Endodermal cell (in vitro differentiated cells): ENCODE measurements around the gene COL5A1. TPM values are rescaled to one million over a fixed set of nuclear protein-coding genes. Genes with fewer than 3 reads are reported as not detected.

Experiments
- DNase-seq: peaks from one replicate; pipeline ENCODE4 v3.0.0-alpha.2; 2017
- H3K27ac ChIP-seq: 2 replicates; pipeline ENCODE4 v1.5.1; 2013; ENCODE audit warnings: mild to moderate bottlenecking, low read depth, low read length, moderate library complexity
- H3K27me3 ChIP-seq: 2 replicates; pipeline ENCODE4 v1.6.1; 2013; ENCODE audit warnings: mild to moderate bottlenecking, low read length, moderate library complexity; ENCODE audit not compliant: insufficient read depth, control insufficient read depth, poor library complexity, severe bottlenecking
- H3K36me3 ChIP-seq: 2 replicates; pipeline ENCODE4 v1.7.0; 2013; ENCODE audit warnings: mild to moderate bottlenecking, low read length, moderate library complexity; ENCODE audit not compliant: control insufficient read depth, insufficient read depth
- H3K4me1 ChIP-seq: one replicate; pipeline ENCODE4 v1.7.0; 2013; ENCODE audit warnings: low read length; ENCODE audit not compliant: control insufficient read depth, insufficient read depth
- H3K4me3 ChIP-seq: 2 replicates; pipeline ENCODE4 v1.5.1; 2013; ENCODE audit warnings: mild to moderate bottlenecking, low read length, moderate library complexity
- H3K9ac ChIP-seq: 2 replicates; pipeline ENCODE4 v1.6.1; 2013; ENCODE audit warnings: mild to moderate bottlenecking, low read length, moderate library complexity; ENCODE audit not compliant: poor library complexity, severe bottlenecking; ENCODE audit errors: extremely low read depth
- H3K9me3 ChIP-seq: 2 replicates; pipeline ENCODE4 v1.6.1; 2013; ENCODE audit warnings: mild to moderate bottlenecking, low read length, moderate library complexity; ENCODE audit not compliant: control insufficient read depth
- H3K27ac Mint-ChIP-seq: 2 replicates; pipeline ENCODE4 v1.8.0; 2020; ENCODE audit warnings: mixed read lengths
- H3K27me3 Mint-ChIP-seq: 2 replicates; pipeline ENCODE4 v1.8.0; 2021; ENCODE audit warnings: mild to moderate bottlenecking, mixed read lengths; ENCODE audit not compliant: insufficient read depth
- H3K36me3 Mint-ChIP-seq: 2 replicates; pipeline ENCODE4 v1.8.0; 2020; ENCODE audit warnings: low read depth, mixed read lengths
- H3K4me1 Mint-ChIP-seq: 2 replicates; pipeline ENCODE4 v1.8.0; 2020; ENCODE audit warnings: mixed read lengths
- H3K4me3 Mint-ChIP-seq: 2 replicates; pipeline ENCODE4 v1.8.0; 2020; ENCODE audit warnings: mild to moderate bottlenecking, moderate library complexity, mixed read lengths
- H3K9me3 Mint-ChIP-seq: 2 replicates; pipeline ENCODE4 v1.8.0; 2020; ENCODE audit warnings: mild to moderate bottlenecking, mixed read lengths
- WGBS, 2 experiments: methylation state at CpG; one replicate each; pipeline versions ENCODE4 v1.1.5 to v1.1.7; 2013; ENCODE audit warnings: missing lambda C conversion rate in 2 of 2, mixed read lengths in 1 of 2; ENCODE audit not compliant: insufficient coverage in 1 of 2, insufficient read length in 1 of 2; 5-methylcytosine and 5-hydroxymethylcytosine counted together
- total RNA-seq, 2 donors: library from RNA; stranded (reverse); fragmentation: NEBNext Ultra II Directional in 1 of 2; extraction: Animal tissue kit (Norgen Biotek cat#: 25700) in 1 of 2; gene quantifications; 2 replicates in 1 of 2; 3 replicates in 1 of 2; pipeline ENCODE4 v1.2.1, GENCODE V29; 2021
- TF ChIP-seq, protein P1 (sequence below): fragments of 200-600 bp; sonication (generic); conservative IDR thresholded peaks from 2 replicates; pipeline ENCODE4 v1.5.0; 2021; ENCODE audit warnings: antibody characterized with exemption, mild to moderate bottlenecking

The COL5A1 gene
- total RNA-seq, 2 donors from 2014 or later, result 65.3 to 76.6 TPM

DNA sequence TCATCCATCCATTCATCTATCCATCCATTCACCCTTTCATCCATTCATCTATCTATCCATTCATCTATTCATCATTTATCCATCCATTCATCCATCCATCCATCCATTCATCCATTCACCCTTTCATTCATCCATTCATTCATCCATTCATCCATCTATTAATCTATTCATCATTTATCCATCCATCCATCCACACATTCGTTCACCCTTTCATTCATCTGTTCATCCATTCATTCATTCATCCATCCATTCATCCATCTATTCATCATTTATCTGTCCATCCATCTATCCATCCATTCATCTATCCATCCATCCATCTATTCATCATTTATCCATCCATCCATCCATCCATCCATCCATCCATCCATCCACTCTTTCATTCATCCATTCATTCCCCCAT lies 205.1 kb downstream of the COL5A1 start:
- Histone ChIP-seq H3K36me3 (no peaks in the 10 kb centered on the region), H3K27ac (no peak overlapping the region), H3K4me3 (no peak overlapping the region), H3K9me3 (peaks cover 31% of the 10 kb centered on the region), H3K9ac (no peak overlapping the region), H3K4me1 (no peaks in the 10 kb centered on the region), H3K27me3 (no peaks in the 10 kb centered on the region)
- H3K27me3 Mint-ChIP-seq, result no peaks in the 10 kb centered on the region
- no peak overlapping the region for H3K27ac Mint-ChIP-seq
- TF ChIP-seq, protein P1, sequence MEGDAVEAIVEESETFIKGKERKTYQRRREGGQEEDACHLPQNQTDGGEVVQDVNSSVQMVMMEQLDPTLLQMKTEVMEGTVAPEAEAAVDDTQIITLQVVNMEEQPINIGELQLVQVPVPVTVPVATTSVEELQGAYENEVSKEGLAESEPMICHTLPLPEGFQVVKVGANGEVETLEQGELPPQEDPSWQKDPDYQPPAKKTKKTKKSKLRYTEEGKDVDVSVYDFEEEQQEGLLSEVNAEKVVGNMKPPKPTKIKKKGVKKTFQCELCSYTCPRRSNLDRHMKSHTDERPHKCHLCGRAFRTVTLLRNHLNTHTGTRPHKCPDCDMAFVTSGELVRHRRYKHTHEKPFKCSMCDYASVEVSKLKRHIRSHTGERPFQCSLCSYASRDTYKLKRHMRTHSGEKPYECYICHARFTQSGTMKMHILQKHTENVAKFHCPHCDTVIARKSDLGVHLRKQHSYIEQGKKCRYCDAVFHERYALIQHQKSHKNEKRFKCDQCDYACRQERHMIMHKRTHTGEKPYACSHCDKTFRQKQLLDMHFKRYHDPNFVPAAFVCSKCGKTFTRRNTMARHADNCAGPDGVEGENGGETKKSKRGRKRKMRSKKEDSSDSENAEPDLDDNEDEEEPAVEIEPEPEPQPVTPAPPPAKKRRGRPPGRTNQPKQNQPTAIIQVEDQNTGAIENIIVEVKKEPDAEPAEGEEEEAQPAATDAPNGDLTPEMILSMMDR, result no peak
- H3K36me3 Mint-ChIP-seq, result peaks cover 16% of the 10 kb centered on the region
- WGBS, 2 experiments, result 81 to 88% methylated on average over 1 of the region's 1 CpG
- DNase-seq, result no peak
- H3K4me1 Mint-ChIP-seq, result no peaks in the 10 kb centered on the region
- H3K4me3 Mint-ChIP-seq, result no peak overlapping the region
- H3K9me3 Mint-ChIP-seq, result no peaks in the 10 kb centered on the region

DNA sequence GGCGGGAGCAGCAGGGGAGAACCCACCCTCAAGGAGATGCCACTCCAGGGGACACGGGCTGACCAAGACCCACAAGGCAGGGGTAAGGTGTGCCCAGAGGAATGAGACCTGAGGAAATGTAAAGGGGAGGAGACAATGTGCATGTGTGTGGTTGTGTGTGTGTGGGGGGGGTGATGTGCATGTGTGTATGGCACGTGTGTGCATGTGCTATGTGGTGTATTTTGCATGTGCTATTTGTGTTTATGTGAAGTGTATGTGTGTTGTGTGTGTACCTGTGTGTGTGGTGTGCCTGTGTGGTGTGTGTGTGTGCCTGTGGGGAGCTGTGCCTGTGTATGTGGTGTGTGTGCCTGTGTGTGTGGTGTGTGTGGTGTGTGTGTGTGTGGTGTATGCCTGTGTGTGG lies 205.5 kb downstream of the COL5A1 start:
- Mint-ChIP-seq H3K27me3 (no peaks in the 10 kb centered on the region), H3K4me3 (no peak overlapping the region), H3K9me3 (no peaks in the 10 kb centered on the region), H3K4me1 (no peaks in the 10 kb centered on the region), H3K36me3 (peaks cover 16% of the 10 kb centered on the region), H3K27ac (no peak overlapping the region)
- H3K4me1 ChIP-seq, result no peaks in the 10 kb centered on the region
- WGBS, 2 experiments, result 86 to 100% methylated on average over 1 to 3 of the region's 3 CpGs
- no peak overlapping the region for H3K27ac ChIP-seq
- no peaks in the 10 kb centered on the region for H3K36me3 ChIP-seq
- DNase-seq, result no peak
- no peak overlapping the region for H3K4me3 ChIP-seq
- peaks cover 31% of the 10 kb centered on the region for H3K9me3 ChIP-seq
- no peak overlapping the region for H3K9ac ChIP-seq
- no peaks in the 10 kb centered on the region for H3K27me3 ChIP-seq
- TF ChIP-seq, protein P1, result no peak

GRCh38 chr9:134847752-134848432 lies 206.3 kb downstream of the COL5A1 start:
- Histone ChIP-seq H3K9ac (no peak overlapping the region), H3K27ac (no peak overlapping the region), H3K9me3 (peaks cover 31% of the 10 kb centered on the region), H3K36me3 (no peaks in the 10 kb centered on the region), H3K4me3 (no peak overlapping the region), H3K4me1 (no peaks in the 10 kb centered on the region), H3K27me3 (no peaks in the 10 kb centered on the region)
- Mint-ChIP-seq H3K4me3 (no peak overlapping the region), H3K27me3 (no peaks in the 10 kb centered on the region), H3K4me1 (no peaks in the 10 kb centered on the region), H3K9me3 (no peaks in the 10 kb centered on the region), H3K36me3 (peaks cover 11% of the 10 kb centered on the region), H3K27ac (no peak overlapping the region)
- TF ChIP-seq, protein P1, result no peak
- no peak for DNase-seq
- 90 to 91% methylated on average over 9 to 16 of the region's 16 CpGs for WGBS, 2 experiments
